T-cell (primary cell): ENCODE measurements around the gene SLIT3. TPM values are rescaled to one million over a fixed set of nuclear protein-coding genes. Genes with fewer than 3 reads are reported as not detected.

Source experiments
- ATAC-seq, 4 experiments: fragments of 200-7000 bp in 3 of 4; fragments of 150-1000 bp in 1 of 4; cut with Tn5 transposase; replicated peaks in 1 of 4; 1 replicate in 3 of 4; 2 replicates in 1 of 4; pipeline ENCODE4 v1.10.0; 2021; ENCODE audit warnings: moderate library complexity in 3 of 4, mild to moderate bottlenecking in 2 of 4, moderate number of reproducible peaks in 1 of 4
- CTCF ChIA-PET, 2 donors: fragments of 300-600 bp; sonication (Branson Sonifier 250); formaldehyde crosslinking; loops; one replicate each; lab custom pipeline; 2022; ENCODE audit warnings: antibody characterized with exemption in 2 of 2; lab: Charles Lee
- POLR2A ChIA-PET, 2 donors: fragments of 300-600 bp; sonication (Branson Sonifier 250); formaldehyde crosslinking; loops; one replicate each; lab custom pipeline; 2022; ENCODE audit warnings: antibody characterized with exemption in 2 of 2; lab: Charles Lee
- DNase-seq, 35 experiments: peaks; one replicate each; pipeline versions ENCODE4 v3.0.0 to v3.0.0-alpha.2; 2013 to 2023
- H3K27ac ChIP-seq: one replicate; pipeline ENCODE4 v1.5.1; 2013; ENCODE audit warnings: low read length
- H3K27me3 ChIP-seq, 2 experiments: replicated peaks in 1 of 2; 1 replicate in 1 of 2; 2 replicates in 1 of 2; pipeline versions ENCODE4 v1.6.1 to v1.7.0; 2013; ENCODE audit warnings: low read length in 1 of 2, mixed read lengths in 1 of 2; ENCODE audit not compliant: control insufficient read depth in 2 of 2, insufficient read depth in 2 of 2; ENCODE audit errors: extremely low read depth in 1 of 2
- H3K36me3 ChIP-seq, 2 donors: 1 replicate in 1 of 2; 2 replicates in 1 of 2; pipeline versions ENCODE4 v1.6.1 to v1.7.0; 2013; ENCODE audit warnings: low read length in 1 of 2; ENCODE audit not compliant: control insufficient read depth in 2 of 2, insufficient read depth in 1 of 2; ENCODE audit errors: extremely low read depth in 1 of 2
- H3K4me1 ChIP-seq, 2 experiments: 1 replicate in 1 of 2; 2 replicates in 1 of 2; pipeline versions ENCODE4 v1.6.1 to v1.7.0; 2013; ENCODE audit warnings: low read length in 2 of 2, mixed read lengths in 1 of 2; ENCODE audit not compliant: insufficient read depth in 2 of 2, control insufficient read depth in 1 of 2; ENCODE audit errors: extremely low read depth in 1 of 2
- H3K4me3 ChIP-seq, 2 donors: 1 replicate in 1 of 2; 2 replicates in 1 of 2; pipeline versions ENCODE4 v1.5.1 to v1.7.0; 2013; ENCODE audit warnings: mild to moderate bottlenecking in 2 of 2, low read length in 1 of 2, moderate library complexity in 1 of 2; ENCODE audit not compliant: control insufficient read depth in 1 of 2; ENCODE audit errors: extremely low read depth in 1 of 2
- H3K9me3 ChIP-seq: 2 replicates; pipeline ENCODE4 v1.7.0; 2013
- H3K27ac Mint-ChIP-seq, 2 donors: one replicate each; pipeline ENCODE4 v1.8.0; 2020 to 2021; ENCODE audit warnings: mild to moderate bottlenecking in 2 of 2, mixed read lengths in 2 of 2
- H3K27me3 Mint-ChIP-seq, 2 donors: one replicate each; pipeline ENCODE4 v1.8.0; 2021 to 2022; ENCODE audit warnings: mixed read lengths in 2 of 2
- H3K36me3 Mint-ChIP-seq: one replicate; pipeline ENCODE4 v1.8.0; 2021; ENCODE audit warnings: mixed read lengths
- H3K4me1 Mint-ChIP-seq, 3 donors: one replicate each; pipeline ENCODE4 v1.8.0; 2020 to 2022; ENCODE audit warnings: mixed read lengths in 3 of 3, mild to moderate bottlenecking in 1 of 3
- H3K4me3 Mint-ChIP-seq, 3 donors: one replicate each; pipeline ENCODE4 v1.8.0; 2020 to 2022; ENCODE audit warnings: mild to moderate bottlenecking in 3 of 3, mixed read lengths in 3 of 3, moderate library complexity in 3 of 3
- H3K9me3 Mint-ChIP-seq, 3 donors: one replicate each; pipeline ENCODE4 v1.8.0; 2020 to 2022; ENCODE audit warnings: mixed read lengths in 3 of 3
- WGBS: methylation state at CpG from one replicate; pipeline ENCODE4 v1.1.5; 2013; ENCODE audit warnings: missing lambda C conversion rate; ENCODE audit not compliant: insufficient coverage; 5-methylcytosine and 5-hydroxymethylcytosine counted together
- total RNA-seq, 35 experiments: library from RNA in 6 of 35; stranded (reverse) in 6 of 35; fragments of 120-200 nt in 1 of 35; gene quantifications; one replicate each; pipeline versions ENCODE4 v1.2.1 to v1.2.4 and lab custom pipeline; 2013 to 2026

SLIT3 gene
- total RNA-seq, 5 donors from 2014 or later (not counting 1 experiment from before 2014, with no cell fraction given), result 0.13 to 0.32 (median 0.13) TPM; not detected in 2

- Mint-ChIP-seq H3K27ac (no peak overlapping the region), H3K9me3 (no peaks in the 10 kb centered on the region), H3K4me1 (no peaks in the 10 kb centered on the region), H3K36me3 (no peaks in the 10 kb centered on the region), H3K27me3 (peaks cover 9 to 28% of the 10 kb centered on the region in 2 donors), H3K4me3 (no peak overlapping the region)
- ChIA-PET POLR2A (no interaction called here), CTCF (no interaction called here)
- no peak overlapping the region for H3K27ac ChIP-seq
- DNase-seq (no peak), ATAC-seq (no peak)
- H3K4me1 ChIP-seq, result no peaks in the 10 kb centered on the region
- H3K4me3 ChIP-seq, result no peak overlapping the region
- no peaks in the 10 kb centered on the region for H3K36me3 ChIP-seq
- H3K9me3 ChIP-seq, result no peaks in the 10 kb centered on the region
- WGBS, result 78% methylated on average over 8 of the region's 8 CpGs
- H3K27me3 ChIP-seq, result peaks cover 2 to 5% of the 10 kb centered on the region in 2 experiments
These were observed 246.4 kb downstream of the SLIT3 start for GRCh38 chr5:169054506-169054905.

- H3K36me3 ChIP-seq, result no peaks in the 10 kb centered on the region
- H3K4me3 ChIP-seq, result no peak overlapping the region
- peaks cover 2 to 9% of the 10 kb centered on the region in 2 experiments for H3K27me3 ChIP-seq
- H3K4me3 Mint-ChIP-seq, result no peak overlapping the region
- peaks cover 9 to 28% of the 10 kb centered on the region in 2 donors for H3K27me3 Mint-ChIP-seq
- H3K9me3 ChIP-seq, result no peaks in the 10 kb centered on the region
- ChIA-PET POLR2A (no interaction called here), CTCF (no interaction called here)
- H3K9me3 Mint-ChIP-seq, result no peaks in the 10 kb centered on the region
- H3K27ac ChIP-seq, result no peak overlapping the region
- no peaks in the 10 kb centered on the region for H3K4me1 ChIP-seq
- ATAC-seq (no peak), DNase-seq (no peak)
- 59% methylated on average over 2 of the region's 3 CpGs for WGBS
- H3K4me1 Mint-ChIP-seq, result no peaks in the 10 kb centered on the region
- H3K36me3 Mint-ChIP-seq, result no peaks in the 10 kb centered on the region
- H3K27ac Mint-ChIP-seq, result no peak overlapping the region
These were observed 248.7 kb downstream of the SLIT3 start for GRCh38 chr5:169052207-169052606.

- Histone ChIP-seq H3K36me3 (no peaks in the 10 kb centered on the region), H3K4me3 (no peak overlapping the region), H3K9me3 (no peaks in the 10 kb centered on the region), H3K4me1 (no peaks in the 10 kb centered on the region), H3K27me3 (peaks cover 2 to 9% of the 10 kb centered on the region in 2 experiments), H3K27ac (no peak overlapping the region)
- no peak overlapping the region for H3K4me3 Mint-ChIP-seq
- no peaks in the 10 kb centered on the region for H3K36me3 Mint-ChIP-seq
- no peak overlapping the region for H3K27ac Mint-ChIP-seq
- POLR2A ChIA-PET, result no interaction called here
- no peaks in the 10 kb centered on the region for H3K9me3 Mint-ChIP-seq
- H3K27me3 Mint-ChIP-seq, result peaks cover 9 to 24% of the 10 kb centered on the region in 2 donors
- ATAC-seq, result no peak
- CTCF ChIA-PET, result no interaction called here
- DNase-seq, result no peak
- no peaks in the 10 kb centered on the region for H3K4me1 Mint-ChIP-seq
These were observed 249.6 kb downstream of the SLIT3 start for GRCh38 chr5:169051351-169051750.

- no peaks in the 10 kb centered on the region for H3K9me3 Mint-ChIP-seq
- H3K4me3 ChIP-seq, result no peak overlapping the region
- no peak overlapping the region for H3K27ac Mint-ChIP-seq
- WGBS, result 50% methylated on average over 2 of the region's 10 CpGs
- H3K9me3 ChIP-seq, result no peaks in the 10 kb centered on the region
- DNase-seq (no peak), ATAC-seq (no peak)
- no peaks in the 10 kb centered on the region for H3K36me3 ChIP-seq
- no peak overlapping the region for H3K4me3 Mint-ChIP-seq
- POLR2A ChIA-PET, result no interaction called here
- no peaks in the 10 kb centered on the region for H3K4me1 ChIP-seq
- H3K27ac ChIP-seq, result no peak overlapping the region
- peaks cover 9 to 23% of the 10 kb centered on the region in 2 donors for H3K27me3 Mint-ChIP-seq
- H3K36me3 Mint-ChIP-seq, result no peaks in the 10 kb centered on the region
- CTCF ChIA-PET, result no interaction called here
- H3K4me1 Mint-ChIP-seq, result no peaks in the 10 kb centered on the region
- peaks cover 2 to 9% of the 10 kb centered on the region in 2 experiments for H3K27me3 ChIP-seq
These were observed 250.3 kb downstream of the SLIT3 start for GRCh38 chr5:169050636-169051035.

- Histone ChIP-seq H3K36me3 (no peaks in the 10 kb centered on the region), H3K4me3 (no peak overlapping the region), H3K4me1 (no peaks in the 10 kb centered on the region), H3K27me3 (peaks cover 2 to 9% of the 10 kb centered on the region in 2 experiments), H3K9me3 (no peaks in the 10 kb centered on the region), H3K27ac (no peak overlapping the region)
- H3K27me3 Mint-ChIP-seq, result peaks cover 7 to 18% of the 10 kb centered on the region in 2 donors
- ATAC-seq (no peak), DNase-seq (no peak)
- ChIA-PET CTCF (no interaction called here), POLR2A (no interaction called here)
- H3K27ac Mint-ChIP-seq, result no peak overlapping the region
- H3K4me3 Mint-ChIP-seq, result no peak overlapping the region
- H3K4me1 Mint-ChIP-seq, result no peaks in the 10 kb centered on the region
- 57% methylated on average over 1 of the region's 2 CpGs for WGBS
- no peaks in the 10 kb centered on the region for H3K9me3 Mint-ChIP-seq
- H3K36me3 Mint-ChIP-seq, result no peaks in the 10 kb centered on the region
These were observed 250.8 kb downstream of the SLIT3 start for GRCh38 chr5:169050146-169050571.

GRCh38 chr5:169049712-169050111 is 251.2 kb downstream of the SLIT3 start:
- no peaks in the 10 kb centered on the region for H3K9me3 Mint-ChIP-seq
- no peaks in the 10 kb centered on the region for H3K36me3 ChIP-seq
- CTCF ChIA-PET, result no interaction called here
- H3K4me1 Mint-ChIP-seq, result no peaks in the 10 kb centered on the region
- no peaks in the 10 kb centered on the region for H3K4me1 ChIP-seq
- no peak overlapping the region for H3K4me3 ChIP-seq
- H3K36me3 Mint-ChIP-seq, result no peaks in the 10 kb centered on the region
- POLR2A ChIA-PET, result no interaction called here
- no peaks in the 10 kb centered on the region for H3K9me3 ChIP-seq
- H3K4me3 Mint-ChIP-seq, result no peak overlapping the region
- peaks cover 2 to 9% of the 10 kb centered on the region in 2 experiments for H3K27me3 ChIP-seq
- H3K27ac Mint-ChIP-seq, result no peak overlapping the region
- no peak overlapping the region for H3K27ac ChIP-seq
- ATAC-seq, result no peak
- peaks cover 7 to 13% of the 10 kb centered on the region in 2 donors for H3K27me3 Mint-ChIP-seq
- no CpG with 5 or more reads among the region's 2 CpGs for WGBS
- no peak for DNase-seq
